Stomach (tissue), 9 donors: ENCODE results near the gene REEP2. TPM values are rescaled to one million over a fixed set of nuclear protein-coding genes. Genes with fewer than 3 reads are reported as not detected.

Experiments used
- DNase-seq, 2 donors: peaks; one replicate each; pipeline versions ENCODE4 v3.0.0 to v3.0.0-alpha.2; 2013 to 2019
- H3K27ac ChIP-seq, 5 donors: fragments of 200-600 bp in 4 of 5; sonication (generic) in 4 of 5; one replicate each; pipeline ENCODE4 v1.5.1; 2013 to 2019; ENCODE audit warnings: mild to moderate bottlenecking in 1 of 5, moderate library complexity in 1 of 5
- H3K27me3 ChIP-seq, 3 donors: fragments of 200-600 bp; sonication (generic); one replicate each; pipeline ENCODE4 v1.5.1; 2017 to 2019; ENCODE audit warnings: mixed run types in 1 of 3
- H3K36me3 ChIP-seq, 4 donors: fragments of 200-600 bp; sonication (generic); 1 replicate in 3 of 4; 2 replicates in 1 of 4; pipeline ENCODE4 v1.5.1; 2016 to 2019
- H3K4me1 ChIP-seq, 4 donors: fragments of 200-600 bp; sonication (generic); one replicate each; pipeline ENCODE4 v1.5.1; 2016 to 2019
- H3K4me3 ChIP-seq, 4 donors: fragments of 200-600 bp; sonication (generic) in 3 of 4; one replicate each; pipeline ENCODE4 v1.5.1; 2016 to 2019; ENCODE audit warnings: mild to moderate bottlenecking in 1 of 4
- H3K9me3 ChIP-seq, 4 donors: fragments of 200-600 bp; sonication (generic); one replicate each; pipeline ENCODE4 v1.5.1; 2016 to 2019
- CTCF ChIP-seq, 7 experiments: fragments of 450-650 bp in 4 of 7; fragments of 200-600 bp in 3 of 7; sonication (generic) in 3 of 7; IDR thresholded peaks; one replicate each; pipeline ENCODE4 v1.5.1; 2016 to 2019; ENCODE audit warnings: antibody characterized with exemption in 7 of 7, control low read depth in 2 of 7, mild to moderate bottlenecking in 1 of 7
- EP300 ChIP-seq: sonication (generic); formaldehyde crosslinking; IDR thresholded peaks from one replicate; pipeline ENCODE4 v1.6.1; 2017; ENCODE audit warnings: antibody characterized with exemption
- POLR2A ChIP-seq, 4 donors: fragments of 450-650 bp; IDR thresholded peaks; one replicate each; pipeline ENCODE4 v1.6.1; 2016; ENCODE audit warnings: antibody characterized with exemption in 4 of 4, control low read depth in 2 of 4, mild to moderate bottlenecking in 1 of 4, moderate library complexity in 1 of 4
- POLR2AphosphoS5 ChIP-seq, 3 donors: sonication (generic); formaldehyde crosslinking; IDR thresholded peaks; one replicate each; pipeline ENCODE4 v1.6.1; 2016; ENCODE audit warnings: antibody characterized with exemption in 3 of 3
- WGBS, 5 donors: extraction: QIAGEN DNeasy Blood & Tissue Kit in 3 of 5; methylation state at CpG; one replicate each; pipeline versions ENCODE4 v1.1.5 to v1.1.7; 2013 to 2018; 5-methylcytosine and 5-hydroxymethylcytosine counted together
- intact Hi-C: fragments of 100-400 bp; cut with DNase I; formaldehyde crosslinking; loops from one replicate; pipeline ENCODE4 v1.15.1; 2023; ENCODE audit warnings: low total_unique reads
- polyA plus RNA-seq, 3 donors: library from polyadenylated mRNA; stranded (reverse); fragments of 200-250 nt; gene quantifications; one replicate each; pipeline ENCODE4 v1.2.3, GENCODE V29; 2013
- total RNA-seq, 5 donors: library from RNA; depleted of rRNA; stranded (reverse); fragments of >200 nt; gene quantifications; one replicate each; pipeline versions ENCODE4 v1.1.0 to v1.2.3, GENCODE V29; 2014 to 2016
- donor health status: healthy with polysubstance abuse.
- donor health status: Bipolar disorder and iron deficiency.
- donor health status: healthy.

REEP2 gene
- total and polyA plus RNA-seq, 8 donors: 2.1 to 73.3 (median 5.1) TPM; not detected in 2

- 83 to 94% (median 89%) methylated on average over 6 of the region's 6 CpGs for WGBS, 5 donors
These were observed 9.2 kb downstream of the REEP2 start for GRCh38 chr5:138448070-138448469.

GRCh38 chr5:138448481-138449398 lies 9.9 kb downstream of the REEP2 start:
- no peak for TF ChIP-seq CTCF (IDR thresholded peaks at IDR 0.05)
- TF ChIP-seq EP300: no peak
- TF ChIP-seq POLR2A (IDR thresholded peaks at IDR 0.05): no peak
- TF ChIP-seq POLR2AphosphoS5 (IDR thresholded peaks at IDR 0.05): no peak
- H3K4me1 ChIP-seq: peaks cover 3 to 11% (median 9%) of the 10 kb centered on the region in 4 donors
- no peak overlapping the region for H3K27ac ChIP-seq
- H3K9me3 ChIP-seq: no peaks in the 10 kb centered on the region
- H3K27me3 ChIP-seq: no peaks in the 10 kb centered on the region
- H3K36me3 ChIP-seq: no peaks in the 10 kb centered on the region
- 72 to 81% (median 76%) methylated on average over 9 of the region's 9 CpGs for WGBS, 5 donors
- H3K4me3 ChIP-seq: no peak overlapping the region
- no peak for DNase-seq
- intact Hi-C loops: loop anchor here (5.0 kb wide), 1 partner anchor 54 kb away; no protein-coding TSS in a partner anchor

More at GRCh38 chr5:138448070-138448469, 9.2 kb downstream of the REEP2 start:
- Histone ChIP-seq H3K4me3 (no peak overlapping the region), H3K9me3 (no peaks in the 10 kb centered on the region), H3K4me1 (peaks cover 3 to 11% (median 9%) of the 10 kb centered on the region in 4 donors), H3K36me3 (no peaks in the 10 kb centered on the region), H3K27me3 (no peaks in the 10 kb centered on the region), H3K27ac (no peak overlapping the region)
- intact Hi-C loops: loop anchor here (5.0 kb wide), 1 partner anchor 54 kb away; no protein-coding TSS in a partner anchor
- TF ChIP-seq POLR2AphosphoS5 (IDR thresholded peaks at IDR 0.05) (no peak), CTCF (IDR thresholded peaks at IDR 0.05) (no peak), EP300 (no peak), POLR2A (IDR thresholded peaks at IDR 0.05) (no peak)
- DNase-seq: no peak

GRCh38 chr5:138449501-138450239 lies 10.8 kb downstream of the REEP2 start:
- Histone ChIP-seq H3K4me3 (no peak overlapping the region), H3K27me3 (no peaks in the 10 kb centered on the region), H3K27ac (peak overlapping the region in 1 of 5 donors; percentile 38), H3K36me3 (no peaks in the 10 kb centered on the region), H3K4me1 (peaks cover 3 to 11% (median 9%) of the 10 kb centered on the region in 4 donors), H3K9me3 (no peaks in the 10 kb centered on the region)
- DNase-seq: peak; percentile 94 to 95
- intact Hi-C loops: loop anchor here (5.0 kb wide), 1 partner anchor 53 kb away; no protein-coding TSS in a partner anchor
- 15 to 35% (median 17%) methylated on average over 7 to 22 of the region's 22 CpGs for WGBS, 5 donors
- TF ChIP-seq POLR2A (IDR thresholded peaks at IDR 0.05) (no peak), POLR2AphosphoS5 (IDR thresholded peaks at IDR 0.05) (peak in 1 of 3 donors; percentile 81), CTCF (IDR thresholded peaks at IDR 0.05) (peak in 5 of 7 experiments; percentile 92 to 97 (median 96)), EP300 (no peak)

- intact Hi-C loops: no loop called here
- Histone ChIP-seq H3K36me3 (no peaks in the 10 kb centered on the region), H3K27ac (no peak overlapping the region), H3K4me1 (peaks cover 3 to 11% (median 9%) of the 10 kb centered on the region in 4 donors), H3K4me3 (no peak overlapping the region), H3K27me3 (no peaks in the 10 kb centered on the region), H3K9me3 (no peaks in the 10 kb centered on the region)
- WGBS, 5 donors: 89 to 99% (median 93%) methylated on average over 5 of the region's 5 CpGs
- no peak for TF ChIP-seq POLR2AphosphoS5 (IDR thresholded peaks at IDR 0.05)
- TF ChIP-seq POLR2A (IDR thresholded peaks at IDR 0.05): no peak
- no peak for TF ChIP-seq CTCF (IDR thresholded peaks at IDR 0.05)
- no peak for TF ChIP-seq EP300
- no peak for DNase-seq
These were observed 12.1 kb downstream of the REEP2 start for GRCh38 chr5:138450971-138451370.
